NCI-H1436 (cell line): ENCODE data around the gene RFX3.

Experiments used
- DNase-seq: peaks from one replicate; lab custom pipeline; 2025; lab: John Stamatoyannopoulos, UW

The RFX3 gene

GRCh38 chr9:3277200-3277599 is 248.6 kb downstream of the RFX3 start:
- DNase-seq, result no peak

DNA sequence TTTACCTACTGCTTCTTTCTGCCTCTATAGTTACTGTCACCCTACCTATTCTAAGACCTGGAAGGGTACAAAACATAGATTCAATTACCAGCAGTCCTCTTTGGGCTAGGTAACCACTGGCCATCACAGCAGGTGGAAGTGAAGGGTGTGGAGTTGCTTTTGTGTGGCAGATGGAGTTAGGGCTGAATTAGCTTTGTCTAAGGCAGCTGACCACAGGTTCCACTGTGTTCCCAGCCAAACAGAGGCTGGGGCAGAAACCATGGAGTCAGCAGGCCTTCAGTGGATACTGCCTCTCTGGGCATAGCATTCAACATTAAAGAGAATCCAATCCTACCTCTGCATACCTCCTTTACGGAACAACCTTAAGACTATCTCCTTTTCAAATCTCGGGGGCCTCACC is 254.2 kb downstream of the RFX3 start:
- no peak for DNase-seq

- no peak for DNase-seq
These were observed 254.6 kb downstream of the RFX3 start for GRCh38 chr9:3271157-3271556.

DNA sequence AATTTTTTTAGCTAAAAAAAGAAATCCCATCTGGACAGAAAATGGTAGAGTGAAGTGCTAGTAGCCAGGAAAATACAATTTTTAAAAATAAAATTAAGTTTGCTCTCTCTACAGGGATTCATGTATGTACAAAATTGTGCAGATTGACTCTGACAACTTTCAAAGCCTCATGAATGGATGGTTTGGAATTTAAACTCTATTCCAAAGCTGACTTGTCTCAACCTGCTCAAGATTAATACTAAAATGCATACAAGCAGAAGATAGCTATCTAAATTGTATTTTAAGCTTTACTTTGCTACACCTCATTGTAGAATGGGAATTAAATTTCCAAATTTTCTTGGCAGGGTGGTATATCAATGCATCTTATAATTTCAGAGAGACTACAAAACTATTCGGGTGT is 257.6 kb downstream of the RFX3 start:
- no peak for DNase-seq

- DNase-seq, result no peak
These were observed 262.1 kb downstream of the RFX3 start for GRCh38 chr9:3263698-3264097.

DNA sequence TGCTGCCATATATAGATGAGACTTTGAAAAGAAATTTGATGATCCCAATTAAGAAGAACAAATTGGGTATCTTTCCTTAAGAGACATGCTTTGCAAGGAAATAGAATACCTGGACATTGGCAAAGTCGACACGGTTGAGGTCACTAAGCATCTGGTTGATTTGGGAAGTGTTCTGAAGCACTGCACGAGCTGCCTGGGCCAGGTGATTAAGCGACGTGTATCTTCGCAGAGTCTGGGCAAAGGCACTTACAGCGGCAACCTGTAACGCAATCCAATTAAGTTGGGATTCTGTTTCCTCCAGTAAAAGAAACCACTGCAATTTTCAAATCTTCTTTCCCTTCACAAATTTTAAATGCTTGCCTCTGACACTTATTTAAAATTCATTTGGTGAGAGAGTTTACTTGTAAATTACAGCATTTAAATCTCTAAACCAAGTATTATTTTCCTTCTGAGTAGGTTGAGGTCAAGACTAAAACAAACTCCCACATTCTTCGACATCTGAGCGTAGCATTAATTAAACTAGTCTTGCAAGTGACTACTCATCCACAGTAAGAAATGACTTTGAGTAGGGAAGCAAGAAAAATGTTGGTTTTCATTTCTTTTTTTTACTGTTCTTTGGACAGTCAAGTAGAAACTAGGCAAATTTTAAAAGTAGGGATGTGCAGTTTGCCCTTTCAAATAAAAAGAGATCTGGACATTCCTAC is 262.8 kb downstream of the RFX3 start:
- no peak for DNase-seq

DNA sequence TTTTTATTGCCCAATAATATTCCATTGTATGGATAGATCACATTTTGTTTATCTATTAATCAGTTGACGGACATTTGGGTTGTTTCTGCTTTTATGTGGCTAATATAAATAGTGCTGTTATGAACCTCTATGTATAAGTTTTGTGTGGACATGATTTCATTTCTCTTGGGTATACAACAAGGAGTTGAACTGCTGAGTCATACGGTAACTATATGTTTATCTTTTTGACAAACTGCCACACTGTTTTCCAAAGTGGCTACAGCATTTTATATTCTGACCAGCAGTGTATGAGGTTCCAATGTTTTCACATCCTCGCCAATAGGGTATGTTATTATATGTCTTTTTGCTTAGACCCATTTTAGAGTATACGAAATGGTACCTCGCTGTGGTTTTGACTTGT is 264.3 kb downstream of the RFX3 start:
- no peak for DNase-seq

DNA sequence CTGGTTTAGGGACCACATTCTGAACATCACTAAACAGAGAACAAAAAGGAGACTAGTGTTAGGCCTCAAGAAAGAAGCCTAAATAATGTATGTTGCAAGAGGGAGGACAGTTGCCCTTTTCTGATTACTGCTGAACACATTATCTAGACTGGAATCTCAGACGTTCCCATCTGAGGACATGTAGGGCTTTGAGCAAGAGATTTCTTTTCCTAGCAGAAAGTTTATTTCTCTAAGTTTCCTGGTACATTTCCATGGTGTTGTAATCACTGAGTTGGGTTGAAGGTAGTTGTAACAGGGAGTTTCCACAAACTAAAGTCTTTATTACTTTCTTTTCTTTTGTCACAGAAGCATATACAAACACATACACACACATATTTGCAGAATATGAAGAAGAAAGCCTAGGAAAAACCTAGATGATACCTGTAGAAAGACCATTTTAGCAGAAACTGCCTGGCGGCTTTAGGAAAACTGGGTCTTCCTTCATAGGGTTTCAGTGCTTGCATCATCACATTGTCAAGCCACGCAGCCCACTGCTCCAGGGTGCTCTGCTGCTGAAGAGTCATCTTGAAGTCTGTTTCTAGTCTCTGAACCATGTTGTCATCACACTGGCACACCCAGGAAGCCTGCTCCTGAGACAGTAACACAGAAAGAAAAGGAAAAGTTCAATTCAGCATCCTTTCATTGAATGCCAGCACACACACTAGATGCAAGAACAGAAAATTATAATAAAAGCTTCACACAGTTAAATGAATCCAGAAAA is 269.1 kb downstream of the RFX3 start:
- DNase-seq, result no peak

GRCh38 chr9:3251309-3251708 is 274.5 kb downstream of the RFX3 start:
- no peak for DNase-seq

GRCh38 chr9:3250741-3251140 is 275.1 kb downstream of the RFX3 start:
- DNase-seq, result no peak

DNA sequence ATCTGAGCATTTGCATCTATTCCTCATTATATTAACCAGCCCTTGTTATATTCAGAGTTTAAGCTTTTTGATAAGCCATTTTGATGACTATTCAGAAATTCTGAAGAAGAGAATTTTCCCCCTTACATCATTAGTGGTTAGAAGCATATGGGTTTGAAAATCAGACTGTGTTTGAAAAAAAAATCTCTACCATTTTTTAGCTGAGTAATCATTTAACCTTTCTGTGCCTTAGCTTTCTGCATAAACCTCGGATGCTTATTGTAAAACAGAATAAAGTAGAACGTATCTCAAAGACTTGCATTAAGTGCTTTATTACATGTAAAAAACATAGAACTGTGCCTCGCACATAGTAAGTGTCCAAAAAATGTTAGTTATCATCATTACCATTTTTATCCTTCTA is 278.6 kb downstream of the RFX3 start:
- no peak for DNase-seq

- DNase-seq, result no peak
These were observed 279.6 kb downstream of the RFX3 start for GRCh38 chr9:3246241-3246640.

GRCh38 chr9:3244963-3245653 is 280.7 kb downstream of the RFX3 start:
- no peak for DNase-seq

- DNase-seq, result no peak
These were observed 282.1 kb downstream of the RFX3 start for GRCh38 chr9:3243683-3244082.

DNA sequence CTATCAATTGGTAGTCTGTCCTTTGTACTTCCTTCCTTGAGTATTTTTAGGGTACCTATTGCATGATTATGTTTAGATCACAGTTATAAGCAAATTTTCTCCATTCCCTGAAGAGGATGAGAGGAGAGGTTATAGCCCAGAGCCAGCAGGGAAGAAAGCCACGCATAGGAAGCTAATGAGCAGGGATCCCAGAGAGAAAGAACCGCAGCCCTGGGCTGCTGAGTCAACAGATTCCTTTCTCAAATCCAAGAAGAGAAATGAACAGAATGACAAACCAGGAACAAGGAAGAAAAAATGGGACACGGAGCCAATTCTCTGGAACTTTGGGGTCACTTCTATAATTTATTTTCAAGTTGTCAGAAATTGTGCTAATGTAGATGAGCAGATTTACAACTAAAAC is 284.5 kb downstream of the RFX3 start:
- DNase-seq, result no peak

GRCh38 chr9:3240656-3241268 is 285.0 kb downstream of the RFX3 start:
- peak; percentile 45 for DNase-seq

DNA sequence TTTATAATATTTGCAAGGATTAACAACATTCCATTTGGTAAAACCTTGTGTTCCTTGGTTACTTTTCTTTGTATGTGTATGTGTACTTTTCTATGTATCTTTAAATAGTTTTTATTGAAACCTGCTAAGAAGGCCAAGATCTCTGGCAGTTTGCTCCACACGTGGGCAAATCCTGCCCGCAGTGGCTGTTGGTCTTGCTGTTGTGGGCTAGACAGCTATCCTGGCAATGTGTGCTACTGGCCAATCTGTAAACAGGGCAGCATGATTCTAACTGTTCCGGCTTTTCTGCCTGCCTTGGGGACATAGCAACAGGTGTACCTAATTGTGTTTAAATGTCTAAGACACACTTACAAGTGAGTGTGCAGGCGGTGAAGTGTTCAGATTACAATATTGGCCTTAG is 286.6 kb downstream of the RFX3 start:
- no peak for DNase-seq

DNA sequence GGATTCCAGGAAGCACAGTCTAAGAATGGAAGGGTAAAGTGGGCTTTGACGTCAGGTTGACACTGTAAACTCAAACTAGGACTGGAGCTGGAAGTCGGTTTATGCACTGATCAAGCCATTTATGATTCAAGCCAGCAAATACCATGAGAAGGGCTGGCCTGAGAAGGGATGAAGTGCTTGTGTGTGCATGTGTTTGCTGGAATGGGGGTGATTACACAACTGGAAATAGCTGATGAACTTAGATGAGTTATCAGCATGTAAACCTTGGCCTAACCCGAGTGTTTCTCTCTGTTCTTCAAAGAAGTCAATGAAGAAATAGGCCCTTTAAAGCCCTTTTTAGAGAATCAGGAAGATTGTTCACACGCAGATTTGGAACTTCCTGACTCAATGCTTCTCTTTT is 287.6 kb downstream of the RFX3 start:
- no peak for DNase-seq

DNA sequence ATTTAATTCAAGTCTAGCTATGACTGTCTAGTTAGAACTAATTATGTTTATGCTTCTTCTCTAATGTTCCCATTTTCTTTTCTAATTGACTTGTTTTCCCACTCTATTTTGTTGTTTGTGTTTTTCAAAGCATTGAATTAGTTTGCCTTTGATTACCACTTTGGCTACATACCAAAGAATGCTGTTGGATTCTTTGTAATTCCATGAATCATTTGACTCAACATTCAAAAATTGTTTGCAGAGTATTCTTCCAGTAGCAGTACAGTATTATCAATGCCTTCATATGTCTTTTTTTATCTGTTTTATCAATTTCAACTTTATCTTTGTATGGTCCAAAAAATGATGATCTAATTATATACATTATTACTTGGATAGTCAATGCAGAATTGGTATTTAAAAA is 288.7 kb downstream of the RFX3 start:
- no peak for DNase-seq

- no peak for DNase-seq
These were observed 290.3 kb downstream of the RFX3 start for GRCh38 chr9:3235497-3235896.

DNA sequence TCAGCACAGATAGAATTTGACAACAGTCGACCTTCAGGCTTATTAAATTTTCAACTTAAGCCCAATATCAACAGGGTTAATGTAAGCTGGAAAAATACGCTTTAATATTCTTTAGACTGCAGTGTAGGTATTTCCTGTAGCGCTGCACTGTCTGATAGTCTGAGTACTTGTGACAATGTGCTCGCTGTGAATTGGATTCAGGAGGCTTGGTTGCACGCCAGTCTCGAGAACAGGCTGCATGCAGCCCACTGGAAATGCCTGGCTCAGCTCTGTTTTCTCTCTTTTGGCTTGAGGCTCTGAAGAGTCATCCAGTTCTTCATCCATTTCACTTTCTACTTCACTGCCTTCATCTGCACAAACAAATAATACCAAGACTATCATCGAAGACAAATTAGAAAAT is 300.9 kb downstream of the RFX3 start:
- DNase-seq, result no peak

DNA sequence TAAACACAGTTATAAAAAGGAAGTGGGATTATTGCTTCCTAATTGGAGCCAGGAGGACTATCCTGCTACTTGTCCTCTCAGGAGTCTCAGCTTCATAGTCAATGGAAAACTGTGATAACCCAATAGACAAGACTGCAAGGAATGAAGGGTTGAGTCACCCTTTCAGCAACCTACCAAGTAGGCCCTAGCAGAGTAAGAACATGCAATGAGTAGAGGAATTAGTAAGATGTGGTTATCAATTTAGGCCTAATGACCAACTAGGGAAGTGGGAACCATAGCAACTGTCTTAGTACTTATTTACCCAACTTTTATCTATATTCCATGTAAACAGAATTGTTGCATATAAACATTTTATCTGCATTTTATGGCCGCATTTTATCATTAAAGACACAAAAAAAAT is 310.1 kb downstream of the RFX3 start:
- DNase-seq, result no peak

DNA sequence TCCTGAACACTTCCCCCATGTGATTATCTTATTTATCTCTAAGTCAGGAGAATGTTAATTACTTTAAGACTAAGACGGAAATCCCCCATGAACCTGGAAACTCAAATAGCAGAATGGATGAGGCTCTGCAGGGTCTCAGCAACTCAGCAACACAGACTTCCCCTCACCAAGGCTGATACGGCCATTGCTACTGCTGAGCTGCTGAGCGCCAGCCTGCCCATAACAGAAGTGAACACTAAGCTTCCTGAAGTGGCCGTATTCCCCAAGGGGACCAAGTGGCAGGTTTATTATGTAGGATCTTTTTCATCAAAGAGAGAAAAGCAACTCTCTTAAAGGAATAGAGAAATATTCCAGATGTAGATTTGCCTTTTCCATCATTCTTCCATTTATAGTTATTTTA is 311.1 kb downstream of the RFX3 start:
- peak; percentile 60 for DNase-seq
